ELF-1 (cell line): ENCODE data around the gene TMCO5A.

Experiments
- DNase-seq: peaks from one replicate; pipeline ENCODE4 v3.0.0-alpha.2; 2016; ENCODE audit warnings: low read depth, low spot score

TMCO5A gene

GRCh38 chr15:37967788-37968187 lies 33.3 kb downstream of the TMCO5A start:
- DNase-seq, result no peak

- DNase-seq, result no peak
These were observed 39.4 kb downstream of the TMCO5A start for GRCh38 chr15:37973856-37974255.

DNA sequence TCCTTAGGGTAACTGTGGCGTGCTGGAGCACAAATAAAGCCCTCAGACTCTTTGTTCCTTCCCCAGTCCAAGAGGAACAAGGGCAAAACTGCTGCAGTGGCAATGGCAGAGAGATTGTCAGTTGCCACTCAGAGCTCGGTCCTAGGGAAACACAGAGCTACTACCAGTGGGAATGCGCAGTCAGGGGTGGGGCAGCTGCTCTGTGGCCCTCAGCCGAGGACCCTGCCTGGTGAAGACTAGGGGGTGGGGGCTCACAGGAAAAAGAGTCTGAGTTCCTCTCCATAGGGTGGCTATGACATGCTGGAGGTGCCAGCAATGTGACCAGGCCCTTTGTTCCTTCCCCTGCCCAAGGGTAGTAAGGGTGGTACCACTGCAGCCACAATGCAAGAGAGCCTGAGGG lies 43.8 kb downstream of the TMCO5A start:
- no peak for DNase-seq

- peak; percentile 10 for DNase-seq
These were observed 45.4 kb downstream of the TMCO5A start for GRCh38 chr15:37979671-37980409.

DNA sequence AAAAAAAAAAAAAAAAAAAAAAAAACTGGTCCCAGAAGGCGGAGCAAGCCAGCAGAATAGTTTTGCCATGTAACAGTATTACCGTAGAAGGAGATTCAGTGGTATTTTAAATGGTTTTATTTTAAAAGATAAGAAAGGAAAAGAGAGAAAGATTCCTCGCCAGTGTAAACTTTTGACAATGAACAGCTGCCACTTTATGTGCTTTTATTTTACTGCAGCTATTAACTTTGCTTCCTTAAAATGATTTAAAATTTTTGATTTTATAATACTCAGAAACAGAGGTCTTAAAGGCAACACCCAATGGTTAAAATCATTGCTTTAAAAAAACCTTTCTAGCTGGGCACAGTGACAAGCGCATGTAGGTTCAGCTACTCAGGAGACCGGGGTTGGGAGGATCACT lies 46.8 kb downstream of the TMCO5A start:
- DNase-seq, result no peak

- DNase-seq, result no peak
These were observed 47.3 kb downstream of the TMCO5A start for GRCh38 chr15:37981775-37982174.

DNA sequence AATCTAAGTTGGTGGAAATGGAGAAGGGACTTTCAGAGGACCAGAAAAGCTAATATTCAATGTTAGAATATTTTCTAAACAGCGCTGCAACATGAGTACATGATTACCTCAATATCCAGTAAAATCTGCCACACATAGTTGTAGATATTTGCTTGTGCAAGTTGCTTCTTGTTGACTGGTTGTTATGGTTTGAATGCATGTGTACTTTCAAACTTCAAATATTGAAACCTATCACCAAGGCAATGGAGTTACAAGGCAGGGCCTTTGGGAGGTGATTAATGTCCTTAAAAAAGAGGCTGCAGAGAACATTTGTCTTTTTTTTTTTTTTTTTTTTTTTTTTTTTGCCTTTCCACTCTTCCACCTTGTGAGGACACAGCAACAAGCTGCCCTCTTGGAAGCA lies 49.9 kb downstream of the TMCO5A start:
- no peak for DNase-seq

DNA sequence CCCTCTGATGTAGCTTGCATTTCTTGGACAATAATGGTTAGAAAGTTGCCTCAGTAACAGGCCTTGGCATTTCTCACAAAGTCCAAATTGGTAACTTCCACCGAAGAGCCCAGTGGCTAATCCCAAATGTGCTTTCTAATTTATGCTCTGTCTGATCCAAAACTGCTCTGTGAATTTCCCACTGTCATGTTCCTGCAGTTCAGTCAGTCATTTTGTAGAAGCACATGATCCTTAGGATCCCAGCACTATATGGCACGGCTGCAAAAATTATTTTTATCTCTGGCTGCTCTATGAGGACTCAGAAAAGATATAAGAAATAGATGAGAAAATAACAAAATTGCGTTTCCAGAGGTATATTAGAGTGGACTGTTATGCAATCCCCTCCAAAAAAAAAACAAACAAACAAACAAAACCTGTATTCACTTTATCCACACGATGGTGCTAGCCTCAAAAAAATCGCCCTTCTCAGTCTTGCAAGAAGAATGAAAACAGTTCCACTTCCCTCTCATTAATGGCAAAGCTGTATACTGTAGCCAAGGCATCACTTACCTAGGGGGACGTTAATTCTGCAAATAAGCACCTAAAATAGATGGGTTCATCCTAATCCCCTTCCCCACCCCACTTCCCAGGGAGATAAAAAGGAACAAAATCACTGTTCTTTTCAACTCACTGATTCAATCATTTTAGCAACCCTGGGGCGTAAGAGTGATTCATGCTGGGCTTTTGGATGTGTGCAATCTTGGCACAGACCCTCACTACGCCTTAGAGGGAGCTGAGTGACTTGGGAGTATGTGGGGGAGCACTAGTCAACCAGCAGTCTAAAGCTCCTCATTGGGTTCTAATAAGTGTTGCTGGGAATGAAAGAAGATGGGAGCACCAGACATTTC lies 61.3 kb downstream of the TMCO5A start:
- DNase-seq, result peak; percentile 66
